ENCODE measurements around the gene LHX4.
"Not testable (repeated sequence)": the region's sequence is repeated elsewhere in the genome, so short reads cannot be mapped to it uniquely, and the experiment has no call there.

Gene LHX4

GRCh38 chr1:180197231-180197630 lies 32.8 kb upstream of the LHX4 start:
- DNase-seq (ENCODE audit: low read depth in 3 of 3): no peak

GRCh38 chr1:180198196-180198595 lies 31.9 kb upstream of the LHX4 start:
- DNase-seq (ENCODE audit: low read depth in 3 of 3): no peak

- DNase-seq (ENCODE audit: low read depth in 3 of 3): no peak
Measured at GRCh38 chr1:180198611-180199010, 31.5 kb upstream of the LHX4 start.

GRCh38 chr1:180199018-180199417 lies 31.0 kb upstream of the LHX4 start:
- DNase-seq (ENCODE audit: low read depth in 3 of 3): no peak

- DNase-seq (ENCODE audit: low read depth in 3 of 3): no peak
Measured at GRCh38 chr1:180201451-180202200, 28.4 kb upstream of the LHX4 start.

- DNase-seq (ENCODE audit: low read depth in 3 of 3): not testable (repeated sequence)
Measured at GRCh38 chr1:180202588-180202987, 27.5 kb upstream of the LHX4 start.

GRCh38 chr1:180204231-180204630 lies 25.8 kb upstream of the LHX4 start:
- DNase-seq (ENCODE audit: low read depth in 3 of 3): no peak

GRCh38 chr1:180206581-180206980 lies 23.5 kb upstream of the LHX4 start:
- no peak for DNase-seq (ENCODE audit: low read depth in 3 of 3)

- DNase-seq (ENCODE audit: low read depth in 3 of 3): no peak
Measured at GRCh38 chr1:180208264-180208663, 21.8 kb upstream of the LHX4 start.

GRCh38 chr1:180210008-180210620 lies 19.9 kb upstream of the LHX4 start:
- DNase-seq (ENCODE audit: low read depth in 3 of 3): no peak

GRCh38 chr1:180211156-180211859 lies 18.8 kb upstream of the LHX4 start:
- DNase-seq (ENCODE audit: low read depth in 3 of 3): no peak

GRCh38 chr1:180211860-180212229 lies 18.2 kb upstream of the LHX4 start:
- DNase-seq (ENCODE audit: low read depth in 3 of 3): no peak

- no peak for DNase-seq (ENCODE audit: low read depth in 3 of 3)
Measured at GRCh38 chr1:180213401-180214170, 16.5 kb upstream of the LHX4 start.

GRCh38 chr1:180215856-180216625 lies 14.0 kb upstream of the LHX4 start:
- no peak for DNase-seq (ENCODE audit: low read depth in 3 of 3)

- DNase-seq (ENCODE audit: low read depth in 3 of 3): no peak
Measured at GRCh38 chr1:180217006-180217405, 13.1 kb upstream of the LHX4 start.

GRCh38 chr1:180218806-180219765 lies 11.0 kb upstream of the LHX4 start:
- DNase-seq (ENCODE audit: low read depth in 3 of 3): no peak

- no peak for DNase-seq (ENCODE audit: low read depth in 3 of 3)
Measured at GRCh38 chr1:180219776-180220175, 10.3 kb upstream of the LHX4 start.

GRCh38 chr1:180221462-180221861 lies 8.6 kb upstream of the LHX4 start:
- no peak for DNase-seq (ENCODE audit: low read depth in 3 of 3)

- DNase-seq (ENCODE audit: low read depth in 3 of 3): no peak
Measured at GRCh38 chr1:180224902-180225301, 5.2 kb upstream of the LHX4 start.

GRCh38 chr1:180225403-180225802 lies 4.7 kb upstream of the LHX4 start:
- DNase-seq (ENCODE audit: low read depth in 3 of 3): no peak

All from stimulated activated CD4-positive, alpha-beta T cell treated with anti-CD3 and anti-CD28 coated beads, TNF-alpha, amount 100 ng/mL, for 4 hours (primary cell).